MM.1S (cell line): ENCODE results near the gene MED13L.
A peak's percentile ranks its signal among the peaks of the same experiment; 100 is the strongest.

ENCODE experiments used
- EZH2 ChIP-seq: fragments of 300-600 bp; sonication (generic); optimal IDR thresholded peaks from 2 replicates; pipeline ENCODE3; 2017; ENCODE audit warnings: low read depth, mild to moderate bottlenecking, antibody characterized with exemption, low read length, mixed read lengths
- EZH2phosphoT487 ChIP-seq: fragments of 300-600 bp; sonication (generic); IDR thresholded peaks from 2 replicates; pipeline ENCODE4 v1.6.1; 2018; ENCODE audit warnings: antibody characterized with exemption, low read length
- TF ChIP-seq, protein P1 (sequence below): fragments of 300-600 bp; sonication (generic); IDR thresholded peaks from 2 replicates; pipeline ENCODE4 v1.5.1; 2016; ENCODE audit warnings: antibody characterized with exemption, low read length, mixed read lengths

DNA sequence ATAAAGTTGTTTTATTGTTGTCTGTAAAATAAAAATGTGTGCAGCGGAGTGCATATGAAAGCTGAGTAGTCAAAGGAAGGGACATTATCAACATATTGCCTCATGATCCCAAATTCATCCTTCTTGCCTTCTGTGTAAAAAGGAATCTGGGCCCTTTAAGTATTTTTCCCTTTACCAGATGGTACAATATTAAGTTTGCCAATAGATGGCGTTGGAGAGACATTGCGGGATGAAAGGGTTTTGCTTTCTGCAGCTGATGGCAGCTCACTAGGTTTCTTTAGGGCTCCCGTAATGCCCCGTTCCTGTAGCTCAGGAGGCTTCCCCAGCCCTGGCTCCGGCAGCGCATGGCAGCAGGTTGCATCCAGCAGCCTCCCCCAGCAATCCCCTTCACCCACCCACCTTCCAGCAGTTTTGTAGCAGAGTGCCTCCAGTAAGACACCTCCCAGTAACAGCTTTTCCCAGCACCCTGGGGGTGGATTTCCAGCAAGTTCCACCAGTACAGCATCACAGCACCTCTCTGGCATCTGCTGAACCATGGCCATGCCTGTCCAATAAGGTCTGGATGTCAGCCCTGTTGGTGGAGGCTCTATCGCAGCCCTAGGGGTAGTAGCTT is 354.4 kb downstream of the MED13L start:
- TF ChIP-seq EZH2 (no peak), EZH2phosphoT487 (no peak)
- TF ChIP-seq, protein P1, sequence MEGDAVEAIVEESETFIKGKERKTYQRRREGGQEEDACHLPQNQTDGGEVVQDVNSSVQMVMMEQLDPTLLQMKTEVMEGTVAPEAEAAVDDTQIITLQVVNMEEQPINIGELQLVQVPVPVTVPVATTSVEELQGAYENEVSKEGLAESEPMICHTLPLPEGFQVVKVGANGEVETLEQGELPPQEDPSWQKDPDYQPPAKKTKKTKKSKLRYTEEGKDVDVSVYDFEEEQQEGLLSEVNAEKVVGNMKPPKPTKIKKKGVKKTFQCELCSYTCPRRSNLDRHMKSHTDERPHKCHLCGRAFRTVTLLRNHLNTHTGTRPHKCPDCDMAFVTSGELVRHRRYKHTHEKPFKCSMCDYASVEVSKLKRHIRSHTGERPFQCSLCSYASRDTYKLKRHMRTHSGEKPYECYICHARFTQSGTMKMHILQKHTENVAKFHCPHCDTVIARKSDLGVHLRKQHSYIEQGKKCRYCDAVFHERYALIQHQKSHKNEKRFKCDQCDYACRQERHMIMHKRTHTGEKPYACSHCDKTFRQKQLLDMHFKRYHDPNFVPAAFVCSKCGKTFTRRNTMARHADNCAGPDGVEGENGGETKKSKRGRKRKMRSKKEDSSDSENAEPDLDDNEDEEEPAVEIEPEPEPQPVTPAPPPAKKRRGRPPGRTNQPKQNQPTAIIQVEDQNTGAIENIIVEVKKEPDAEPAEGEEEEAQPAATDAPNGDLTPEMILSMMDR: peak; percentile 62
